WTC11 (cell line): ENCODE data around the gene UVRAG. TPM values are rescaled to one million over a fixed set of nuclear protein-coding genes. Genes with fewer than 3 reads are reported as not detected.
"Not testable (repeated sequence)": the region's sequence is repeated elsewhere in the genome, so short reads cannot be mapped to it uniquely, and the experiment has no call there.

ENCODE experiments used
- ATAC-seq: fragments of 200-7000 bp; cut with Tn5 transposase; 2 replicates; pipeline ENCODE4 v1.10.0; 2021; ENCODE audit warnings: mild to moderate bottlenecking, moderate library complexity
- CTCF ChIA-PET: fragments of 300-600 bp; sonication (Branson Sonifier 250); formaldehyde crosslinking; loops from one replicate; lab custom pipeline; 2021; ENCODE audit warnings: antibody characterized with exemption; lab: Charles Lee
- POLR2A ChIA-PET: fragments of 350-600 bp; sonication (Branson Sonifier 250); formaldehyde crosslinking; loops from one replicate; lab custom pipeline; 2021; ENCODE audit warnings: antibody characterized with exemption; lab: Charles Lee
- DNase-seq: peaks from one replicate; pipeline ENCODE4 v3.0.0; 2021; ENCODE audit warnings: low spot score
- H3K27ac Mint-ChIP-seq: 2 replicates; pipeline ENCODE4 v1.8.0; 2021; ENCODE audit warnings: mixed read lengths
- H3K27me3 Mint-ChIP-seq: 2 replicates; pipeline ENCODE4 v1.8.0; 2021; ENCODE audit warnings: low read depth, mild to moderate bottlenecking, moderate library complexity, mixed read lengths
- H3K36me3 Mint-ChIP-seq: 2 replicates; pipeline ENCODE4 v1.8.0; 2021; ENCODE audit warnings: mixed read lengths
- H3K4me1 Mint-ChIP-seq: 2 replicates; pipeline ENCODE4 v1.8.0; 2022; ENCODE audit warnings: mixed read lengths
- H3K4me3 Mint-ChIP-seq: 2 replicates; pipeline ENCODE4 v1.8.0; 2021; ENCODE audit warnings: mild to moderate bottlenecking, moderate library complexity, mixed read lengths
- H3K9me3 Mint-ChIP-seq: 2 replicates; pipeline ENCODE4 v1.8.0; 2021; ENCODE audit warnings: mixed read lengths
- ATF1 ChIP-seq: sonication (generic); formaldehyde crosslinking; IDR thresholded peaks from 2 replicates; pipeline ENCODE4 v1.8.1; 2023; ENCODE audit warnings: mild to moderate bottlenecking, moderate library complexity, missing genetic modification reagents
- CBFB ChIP-seq: sonication (generic); formaldehyde crosslinking; IDR thresholded peaks from 2 replicates; pipeline ENCODE4 v1.8.1; 2022; ENCODE audit warnings: mild to moderate bottlenecking, low read depth, missing genetic modification reagents
- CREM ChIP-seq: sonication (generic); formaldehyde crosslinking; IDR thresholded peaks from 2 replicates; pipeline ENCODE4 v1.8.1; 2022; ENCODE audit warnings: mild to moderate bottlenecking, missing genetic modification reagents, moderate library complexity
- EMX1 ChIP-seq: fragments of 250-450 bp; sonication (Bioruptor Pico); IDR thresholded peaks from 2 replicates; pipeline ENCODE4 v1.8.0; 2021; ENCODE audit warnings: mild to moderate bottlenecking
- ESRRA ChIP-seq: sonication (generic); formaldehyde crosslinking; IDR thresholded peaks from 2 replicates; pipeline ENCODE4 v1.8.1; 2022; ENCODE audit warnings: mild to moderate bottlenecking, missing genetic modification reagents, borderline replicate concordance
- FOXJ3 ChIP-seq: sonication (generic); formaldehyde crosslinking; IDR thresholded peaks from 2 replicates; pipeline ENCODE4 v1.9.0; 2021; ENCODE audit warnings: missing genetic modification reagents, mild to moderate bottlenecking, borderline replicate concordance
- FOXP1 ChIP-seq: sonication (generic); formaldehyde crosslinking; IDR thresholded peaks from 2 replicates; pipeline ENCODE4 v1.8.0; 2022; ENCODE audit warnings: missing genetic modification reagents, mild to moderate bottlenecking, moderate library complexity, borderline replicate concordance
- JAZF1 ChIP-seq: fragments of 250-450 bp; sonication (Bioruptor Pico); IDR thresholded peaks from 2 replicates; pipeline ENCODE4 v1.9.0; 2021; ENCODE audit warnings: moderate library complexity, mild to moderate bottlenecking, inconsistent platforms
- KAT7 ChIP-seq: sonication (generic); formaldehyde crosslinking; IDR thresholded peaks from 2 replicates; pipeline ENCODE4 v1.8.1; 2023; ENCODE audit warnings: missing genetic modification reagents, mild to moderate bottlenecking, borderline replicate concordance
- MYBL2 ChIP-seq: sonication (generic); formaldehyde crosslinking; IDR thresholded peaks from 2 replicates; pipeline ENCODE4 v1.8.1; 2023; ENCODE audit warnings: mild to moderate bottlenecking, moderate library complexity, missing genetic modification reagents
- NFE2L1 ChIP-seq: sonication (generic); formaldehyde crosslinking; IDR thresholded peaks from 2 replicates; pipeline ENCODE4 v1.8.1; 2023; ENCODE audit warnings: missing genetic modification reagents
- RELA ChIP-seq: sonication (generic); formaldehyde crosslinking; IDR thresholded peaks from 2 replicates; pipeline ENCODE4 v1.8.1; 2022; ENCODE audit warnings: missing genetic modification reagents, mild to moderate bottlenecking, borderline replicate concordance
- SOX15 ChIP-seq: fragments of 250-450 bp; sonication (Bioruptor Pico); IDR thresholded peaks from 2 replicates; pipeline ENCODE4 v1.9.0; 2021; ENCODE audit warnings: mild to moderate bottlenecking
- TEAD1 ChIP-seq: sonication (generic); formaldehyde crosslinking; IDR thresholded peaks from 2 replicates; pipeline ENCODE4 v1.8.0; 2022; ENCODE audit warnings: mild to moderate bottlenecking, missing genetic modification reagents
- TP53 ChIP-seq: sonication (generic); formaldehyde crosslinking; IDR thresholded peaks from 2 replicates; pipeline ENCODE4 v1.8.1; 2023; ENCODE audit warnings: mild to moderate bottlenecking, missing genetic modification reagents
- ZNF263 ChIP-seq: sonication (generic); formaldehyde crosslinking; IDR thresholded peaks from 2 replicates; pipeline ENCODE4 v1.8.1; 2022; ENCODE audit warnings: low read depth, mild to moderate bottlenecking, moderate library complexity, missing genetic modification reagents
- ZNF396 ChIP-seq: fragments of 250-450 bp; sonication (Bioruptor Pico); IDR thresholded peaks from 2 replicates; pipeline ENCODE4 v1.8.0; 2021; ENCODE audit warnings: mild to moderate bottlenecking, moderate library complexity, borderline replicate concordance
- total RNA-seq: library from RNA; stranded (reverse); gene quantifications from 3 replicates; pipeline ENCODE4 v1.2.3, GENCODE V29; 2021
- TF ChIP-seq, protein P1 (sequence below): sonication (generic); formaldehyde crosslinking; conservative IDR thresholded peaks from 2 replicates; pipeline ENCODE4 v1.8.1; 2022; ENCODE audit warnings: mild to moderate bottlenecking, missing genetic modification reagents
- TF ChIP-seq, protein P2 (sequence below): fragments of 250-450 bp; sonication (Bioruptor Pico); IDR thresholded peaks from 2 replicates; pipeline ENCODE4 v2.1.2; 2022; ENCODE audit warnings: mild to moderate bottlenecking, moderate library complexity
- TF ChIP-seq, protein P3 (sequence below): sonication (generic); formaldehyde crosslinking; IDR thresholded peaks from 2 replicates; pipeline ENCODE4 v1.8.1; 2022; ENCODE audit warnings: missing genetic modification reagents, borderline replicate concordance
- TF ChIP-seq, protein P4 (sequence below): sonication (generic); formaldehyde crosslinking; IDR thresholded peaks from 2 replicates; pipeline ENCODE4 v1.8.1; 2023; ENCODE audit warnings: mild to moderate bottlenecking, missing genetic modification reagents, moderate library complexity
- TF ChIP-seq, protein P5 (sequence below): sonication (generic); formaldehyde crosslinking; IDR thresholded peaks from 2 replicates; pipeline ENCODE4 v1.8.1; 2023; ENCODE audit warnings: mild to moderate bottlenecking, missing genetic modification reagents, moderate library complexity
- TF ChIP-seq, protein P6 (sequence below): sonication (generic); formaldehyde crosslinking; IDR thresholded peaks from 2 replicates; pipeline ENCODE4 v1.8.0; 2023; ENCODE audit warnings: missing genetic modification reagents, mild to moderate bottlenecking, borderline replicate concordance
- TF ChIP-seq, protein P7 (sequence below): fragments of 250-450 bp; sonication (Bioruptor Pico); IDR thresholded peaks from 2 replicates; pipeline ENCODE4 v1.9.0; 2021; ENCODE audit warnings: moderate library complexity, mild to moderate bottlenecking, inconsistent platforms, borderline replicate concordance

The UVRAG gene
- total RNA-seq, 1 experiment from 2014 or later: 14.5 TPM

DNA sequence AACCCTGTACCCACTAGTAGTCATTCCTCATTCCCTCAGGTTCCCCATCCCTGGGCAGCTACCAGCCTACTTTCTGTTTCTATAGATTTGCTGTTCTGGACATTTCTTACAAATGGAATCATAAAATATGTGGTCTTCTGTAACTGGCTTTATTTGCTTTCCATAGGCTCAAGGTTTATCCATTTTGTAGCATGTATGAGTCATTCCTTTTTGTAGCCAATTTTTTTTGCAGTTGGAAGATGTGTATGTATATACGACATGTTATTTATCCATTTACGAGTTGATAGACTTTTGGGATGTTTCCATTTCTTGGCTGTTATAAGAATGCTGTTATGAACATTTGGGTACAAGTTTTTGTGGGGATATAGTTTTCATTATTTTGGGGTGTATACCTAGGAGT, 260.7 kb downstream of the UVRAG start:
- H3K4me3 Mint-ChIP-seq: no peak overlapping the region
- H3K27me3 Mint-ChIP-seq: no peaks in the 10 kb centered on the region
- DNase-seq (no peak), ATAC-seq (no peak)
- ChIA-PET POLR2A (no interaction called here), CTCF (interaction anchor here (2.5 kb wide), 1 partner anchor 76 kb away, joined by 8 read pairs; no protein-coding TSS in a partner anchor)
- TF ChIP-seq MYBL2 (CRISPR knock-in tag) (no peak), FOXP1 (CRISPR knock-in tag) (no peak), FOXJ3 (CRISPR knock-in tag) (no peak), NFE2L1 (no peak), ATF1 (CRISPR knock-in tag) (no peak), KAT7 (no peak), CREM (CRISPR knock-in tag) (no peak), EMX1 (CRISPR knock-in tag) (no peak)
- TF ChIP-seq, protein P1, sequence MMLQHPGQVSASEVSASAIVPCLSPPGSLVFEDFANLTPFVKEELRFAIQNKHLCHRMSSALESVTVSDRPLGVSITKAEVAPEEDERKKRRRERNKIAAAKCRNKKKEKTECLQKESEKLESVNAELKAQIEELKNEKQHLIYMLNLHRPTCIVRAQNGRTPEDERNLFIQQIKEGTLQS (CRISPR knock-in tag): no peak
- H3K4me1 Mint-ChIP-seq: 0 out of 2 replicates have a peak, but pooled peaks cover 6% of the 10 kb centered on the region
- H3K27ac Mint-ChIP-seq: no peak overlapping the region
- H3K9me3 Mint-ChIP-seq: no peaks in the 10 kb centered on the region
- peaks cover 4% of the 10 kb centered on the region; the same call in 1 of the 2 replicates for H3K36me3 Mint-ChIP-seq

DNA sequence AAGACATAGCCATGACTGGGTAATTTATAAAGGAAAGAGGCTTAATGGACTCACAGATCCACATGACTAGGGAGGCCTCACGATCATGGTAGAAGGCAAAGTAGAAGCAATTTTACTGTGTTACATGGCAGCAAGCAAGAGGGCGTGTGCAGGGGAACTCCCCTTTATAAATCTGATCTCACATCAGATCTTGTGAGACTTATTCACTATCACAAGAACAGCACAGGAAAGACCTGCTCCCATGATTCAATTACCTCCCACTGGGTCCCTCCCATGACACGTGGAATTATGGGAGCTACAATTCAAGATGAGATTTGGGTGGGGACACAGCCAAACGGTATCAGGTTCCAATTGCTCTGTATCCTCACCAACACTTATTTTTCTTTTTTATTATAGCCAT, 261.2 kb downstream of the UVRAG start:
- H3K9me3 Mint-ChIP-seq, H3K4me1 Mint-ChIP-seq, CTCF ChIA-PET, DNase-seq, H3K27me3 Mint-ChIP-seq, ATAC-seq, H3K4me3 Mint-ChIP-seq, H3K27ac Mint-ChIP-seq, H3K36me3 Mint-ChIP-seq, POLR2A ChIA-PET: not testable (repeated sequence)

DNA sequence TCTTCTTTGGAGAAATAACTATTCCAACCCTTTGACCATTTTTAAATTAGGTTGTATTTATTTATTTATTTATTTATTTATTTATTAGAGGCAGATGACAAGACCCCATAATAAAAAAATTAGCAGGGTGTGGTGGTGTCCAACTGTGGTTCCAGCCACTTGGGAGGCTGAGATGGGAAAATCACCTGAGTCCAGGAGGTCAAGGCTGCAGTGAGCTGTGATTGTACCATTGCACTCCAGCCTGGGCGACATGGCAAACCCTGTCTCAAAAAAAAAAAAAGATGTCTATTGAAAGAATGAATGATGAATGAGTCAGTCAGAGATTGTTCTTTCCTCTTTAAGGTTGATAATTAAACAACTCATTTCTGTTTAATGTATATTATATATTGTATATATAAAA, 261.7 kb downstream of the UVRAG start:
- Mint-ChIP-seq H3K27me3 (no peaks in the 10 kb centered on the region), H3K27ac (no peak overlapping the region), H3K9me3 (no peaks in the 10 kb centered on the region), H3K4me1 (0 out of 2 replicates have a peak, but pooled peaks cover 5% of the 10 kb centered on the region), H3K4me3 (no peak overlapping the region), H3K36me3 (peaks cover 4% of the 10 kb centered on the region; the same call in 1 of the 2 replicates)
- ATAC-seq: no peak
- CTCF ChIA-PET: no interaction called here
- no peak for DNase-seq
- POLR2A ChIA-PET: no interaction called here
- TF ChIP-seq CREM (CRISPR knock-in tag): no peak
- no peak for TF ChIP-seq MYBL2 (CRISPR knock-in tag)
- TF ChIP-seq CBFB: no peak
- TF ChIP-seq JAZF1: no peak
- no peak for TF ChIP-seq ZNF263 (CRISPR knock-in tag)
- TF ChIP-seq SOX15 (CRISPR knock-in tag): no peak
- TF ChIP-seq, protein P2, sequence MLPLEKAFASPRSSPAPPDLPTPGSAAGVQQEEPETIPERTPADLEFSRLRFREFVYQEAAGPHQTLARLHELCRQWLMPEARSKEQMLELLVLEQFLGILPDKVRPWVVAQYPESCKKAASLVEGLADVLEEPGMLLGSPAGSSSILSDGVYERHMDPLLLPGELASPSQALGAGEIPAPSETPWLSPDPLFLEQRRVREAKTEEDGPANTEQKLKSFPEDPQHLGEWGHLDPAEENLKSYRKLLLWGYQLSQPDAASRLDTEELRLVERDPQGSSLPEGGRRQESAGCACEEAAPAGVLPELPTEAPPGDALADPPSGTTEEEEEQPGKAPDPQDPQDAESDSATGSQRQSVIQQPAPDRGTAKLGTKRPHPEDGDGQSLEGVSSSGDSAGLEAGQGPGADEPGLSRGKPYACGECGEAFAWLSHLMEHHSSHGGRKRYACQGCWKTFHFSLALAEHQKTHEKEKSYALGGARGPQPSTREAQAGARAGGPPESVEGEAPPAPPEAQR: no peak
- no peak for TF ChIP-seq ZNF396
- TF ChIP-seq ESRRA (CRISPR knock-in tag): no peak
- TF ChIP-seq, protein P3, sequence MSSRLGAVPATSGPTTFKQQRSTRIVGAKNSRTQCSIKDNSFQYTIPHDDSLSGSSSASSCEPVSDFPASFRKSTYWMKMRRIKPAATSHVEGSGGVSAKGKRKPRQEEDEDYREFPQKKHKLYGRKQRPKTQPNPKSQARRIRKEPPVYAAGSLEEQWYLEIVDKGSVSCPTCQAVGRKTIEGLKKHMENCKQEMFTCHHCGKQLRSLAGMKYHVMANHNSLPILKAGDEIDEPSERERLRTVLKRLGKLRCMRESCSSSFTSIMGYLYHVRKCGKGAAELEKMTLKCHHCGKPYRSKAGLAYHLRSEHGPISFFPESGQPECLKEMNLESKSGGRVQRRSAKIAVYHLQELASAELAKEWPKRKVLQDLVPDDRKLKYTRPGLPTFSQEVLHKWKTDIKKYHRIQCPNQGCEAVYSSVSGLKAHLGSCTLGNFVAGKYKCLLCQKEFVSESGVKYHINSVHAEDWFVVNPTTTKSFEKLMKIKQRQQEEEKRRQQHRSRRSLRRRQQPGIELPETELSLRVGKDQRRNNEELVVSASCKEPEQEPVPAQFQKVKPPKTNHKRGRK (CRISPR knock-in tag): no peak
- no peak for TF ChIP-seq TEAD1 (CRISPR knock-in tag)
- TF ChIP-seq, protein P4, sequence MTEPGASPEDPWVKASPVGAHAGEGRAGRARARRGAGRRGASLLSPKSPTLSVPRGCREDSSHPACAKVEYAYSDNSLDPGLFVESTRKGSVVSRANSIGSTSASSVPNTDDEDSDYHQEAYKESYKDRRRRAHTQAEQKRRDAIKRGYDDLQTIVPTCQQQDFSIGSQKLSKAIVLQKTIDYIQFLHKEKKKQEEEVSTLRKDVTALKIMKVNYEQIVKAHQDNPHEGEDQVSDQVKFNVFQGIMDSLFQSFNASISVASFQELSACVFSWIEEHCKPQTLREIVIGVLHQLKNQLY (CRISPR knock-in tag): no peak
- TF ChIP-seq, protein P5, sequence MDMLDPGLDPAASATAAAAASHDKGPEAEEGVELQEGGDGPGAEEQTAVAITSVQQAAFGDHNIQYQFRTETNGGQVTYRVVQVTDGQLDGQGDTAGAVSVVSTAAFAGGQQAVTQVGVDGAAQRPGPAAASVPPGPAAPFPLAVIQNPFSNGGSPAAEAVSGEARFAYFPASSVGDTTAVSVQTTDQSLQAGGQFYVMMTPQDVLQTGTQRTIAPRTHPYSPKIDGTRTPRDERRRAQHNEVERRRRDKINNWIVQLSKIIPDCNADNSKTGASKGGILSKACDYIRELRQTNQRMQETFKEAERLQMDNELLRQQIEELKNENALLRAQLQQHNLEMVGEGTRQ (CRISPR knock-in tag): no peak
- TF ChIP-seq RELA (CRISPR knock-in tag): no peak
- no peak for TF ChIP-seq TP53 (CRISPR knock-in tag)
- TF ChIP-seq, protein P6, sequence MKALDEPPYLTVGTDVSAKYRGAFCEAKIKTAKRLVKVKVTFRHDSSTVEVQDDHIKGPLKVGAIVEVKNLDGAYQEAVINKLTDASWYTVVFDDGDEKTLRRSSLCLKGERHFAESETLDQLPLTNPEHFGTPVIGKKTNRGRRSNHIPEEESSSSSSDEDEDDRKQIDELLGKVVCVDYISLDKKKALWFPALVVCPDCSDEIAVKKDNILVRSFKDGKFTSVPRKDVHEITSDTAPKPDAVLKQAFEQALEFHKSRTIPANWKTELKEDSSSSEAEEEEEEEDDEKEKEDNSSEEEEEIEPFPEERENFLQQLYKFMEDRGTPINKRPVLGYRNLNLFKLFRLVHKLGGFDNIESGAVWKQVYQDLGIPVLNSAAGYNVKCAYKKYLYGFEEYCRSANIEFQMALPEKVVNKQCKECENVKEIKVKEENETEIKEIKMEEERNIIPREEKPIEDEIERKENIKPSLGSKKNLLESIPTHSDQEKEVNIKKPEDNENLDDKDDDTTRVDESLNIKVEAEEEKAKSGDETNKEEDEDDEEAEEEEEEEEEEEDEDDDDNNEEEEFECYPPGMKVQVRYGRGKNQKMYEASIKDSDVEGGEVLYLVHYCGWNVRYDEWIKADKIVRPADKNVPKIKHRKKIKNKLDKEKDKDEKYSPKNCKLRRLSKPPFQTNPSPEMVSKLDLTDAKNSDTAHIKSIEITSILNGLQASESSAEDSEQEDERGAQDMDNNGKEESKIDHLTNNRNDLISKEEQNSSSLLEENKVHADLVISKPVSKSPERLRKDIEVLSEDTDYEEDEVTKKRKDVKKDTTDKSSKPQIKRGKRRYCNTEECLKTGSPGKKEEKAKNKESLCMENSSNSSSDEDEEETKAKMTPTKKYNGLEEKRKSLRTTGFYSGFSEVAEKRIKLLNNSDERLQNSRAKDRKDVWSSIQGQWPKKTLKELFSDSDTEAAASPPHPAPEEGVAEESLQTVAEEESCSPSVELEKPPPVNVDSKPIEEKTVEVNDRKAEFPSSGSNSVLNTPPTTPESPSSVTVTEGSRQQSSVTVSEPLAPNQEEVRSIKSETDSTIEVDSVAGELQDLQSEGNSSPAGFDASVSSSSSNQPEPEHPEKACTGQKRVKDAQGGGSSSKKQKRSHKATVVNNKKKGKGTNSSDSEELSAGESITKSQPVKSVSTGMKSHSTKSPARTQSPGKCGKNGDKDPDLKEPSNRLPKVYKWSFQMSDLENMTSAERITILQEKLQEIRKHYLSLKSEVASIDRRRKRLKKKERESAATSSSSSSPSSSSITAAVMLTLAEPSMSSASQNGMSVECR (CRISPR knock-in tag): no peak
- TF ChIP-seq, protein P7, sequence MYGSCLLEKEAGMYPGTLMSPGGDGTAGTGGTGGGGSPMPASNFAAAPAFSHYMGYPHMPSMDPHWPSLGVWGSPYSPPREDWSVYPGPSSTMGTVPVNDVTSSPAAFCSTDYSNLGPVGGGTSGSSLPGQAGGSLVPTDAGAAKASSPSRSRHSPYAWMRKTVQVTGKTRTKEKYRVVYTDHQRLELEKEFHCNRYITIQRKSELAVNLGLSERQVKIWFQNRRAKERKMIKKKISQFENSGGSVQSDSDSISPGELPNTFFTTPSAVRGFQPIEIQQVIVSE: no peak
